GM19372 (cell line): Measurements from ENCODE around the gene CRYGC.

Experiments
- ATAC-seq: cut with Tn5 transposase; IDR thresholded peaks from one replicate; pipeline ENCODE4 v1.9.1; 2021; ENCODE audit warnings: mild to moderate bottlenecking, low read depth, moderate library complexity; ENCODE audit not compliant: unreplicated experiment

CRYGC gene

DNA sequence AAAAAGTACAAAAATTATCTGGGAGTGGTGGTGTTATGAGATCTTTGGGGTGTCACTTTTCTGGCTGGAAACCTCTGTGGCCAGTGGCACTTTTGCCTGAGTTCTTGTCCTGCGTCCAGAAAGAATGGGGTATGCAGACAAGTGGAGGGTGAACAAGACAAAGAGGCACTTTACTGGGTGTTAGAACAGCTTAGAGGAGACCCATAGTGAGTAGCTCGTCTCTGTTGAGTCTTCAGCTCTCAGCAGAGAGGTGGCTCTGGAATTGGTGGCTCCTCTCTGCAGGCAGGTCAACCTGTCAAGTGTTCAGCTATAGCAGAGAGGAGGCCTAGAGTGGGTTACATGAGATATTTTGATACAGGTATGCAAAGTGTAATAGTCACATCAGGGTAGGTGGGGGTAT lies 31.4 kb downstream of the CRYGC start:
- no peak for ATAC-seq

DNA sequence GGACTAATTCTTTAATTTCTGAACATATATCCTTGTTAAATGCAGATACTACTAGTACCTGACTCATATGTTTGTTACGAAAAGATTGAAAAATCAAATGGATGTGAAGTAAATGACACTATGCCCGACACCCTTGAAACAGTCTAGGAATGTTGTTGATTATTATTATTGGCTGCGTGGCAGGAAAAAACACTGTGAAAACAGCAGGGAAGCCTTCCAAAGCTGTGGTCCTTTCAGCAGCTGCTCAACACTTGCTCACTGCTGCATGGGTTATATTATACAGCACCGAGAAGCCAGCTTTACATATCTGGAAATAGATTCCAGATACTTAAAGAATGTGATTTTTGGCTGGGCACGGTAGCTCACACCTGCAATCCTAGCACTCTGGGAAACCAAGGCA lies 31.8 kb downstream of the CRYGC start:
- no peak for ATAC-seq

DNA sequence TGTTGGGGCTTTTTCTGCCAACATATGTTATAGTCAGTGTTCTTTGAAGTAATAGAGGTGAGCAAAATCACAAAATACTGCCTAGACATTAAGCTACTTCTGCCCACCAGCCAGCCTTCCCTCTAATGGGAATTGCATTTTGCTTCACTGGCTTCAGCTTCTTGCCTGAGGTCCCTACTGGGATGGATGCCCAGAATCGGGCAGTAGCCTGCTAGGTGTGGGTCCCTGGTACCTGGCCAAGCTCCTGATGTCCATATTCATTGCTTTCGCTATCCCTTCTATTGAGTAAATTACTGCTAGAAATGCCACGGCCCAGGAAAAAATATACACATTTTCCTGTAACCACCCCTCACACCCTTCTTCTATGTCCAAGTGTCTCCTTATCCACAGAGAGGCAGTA lies 32.3 kb downstream of the CRYGC start:
- ATAC-seq, result no peak

DNA sequence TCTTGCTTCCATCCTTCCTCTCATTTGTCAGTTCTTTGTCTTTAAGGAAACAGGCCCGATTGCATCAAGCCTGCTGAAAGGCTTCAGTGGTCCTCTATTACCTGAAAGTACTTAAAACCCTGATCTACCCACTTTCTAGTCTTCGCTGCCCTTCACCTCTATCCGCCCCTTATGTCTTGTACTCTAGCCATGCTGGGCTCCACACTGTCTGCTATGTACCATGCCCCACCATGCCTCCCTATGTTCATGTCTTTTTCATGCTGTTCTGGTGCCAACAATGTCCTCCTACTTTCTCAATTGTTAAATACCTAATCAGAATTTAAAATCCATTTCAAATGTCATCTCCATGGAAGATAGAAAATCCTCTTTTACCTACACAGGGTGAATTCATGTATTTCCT lies 33.5 kb downstream of the CRYGC start:
- no peak for ATAC-seq

DNA sequence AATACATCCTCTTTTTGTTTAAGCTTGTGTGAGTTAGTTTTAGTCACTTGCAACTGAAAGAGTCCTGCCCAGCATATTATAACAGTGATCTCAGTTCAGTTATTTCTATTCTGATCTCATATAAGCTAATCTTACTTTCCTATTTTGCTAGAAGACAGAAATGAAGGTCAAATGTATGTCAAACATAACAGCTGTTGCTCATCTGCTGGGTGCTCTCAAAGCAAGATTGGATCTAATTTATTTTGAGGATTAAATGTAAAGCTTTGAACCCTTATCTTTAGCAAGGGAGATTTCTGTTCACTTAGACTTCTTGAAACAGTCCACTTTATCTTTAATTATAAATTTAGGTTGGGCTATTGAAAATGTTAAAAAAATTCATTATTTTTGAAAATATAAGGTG lies 36.5 kb downstream of the CRYGC start:
- ATAC-seq, result no peak

DNA sequence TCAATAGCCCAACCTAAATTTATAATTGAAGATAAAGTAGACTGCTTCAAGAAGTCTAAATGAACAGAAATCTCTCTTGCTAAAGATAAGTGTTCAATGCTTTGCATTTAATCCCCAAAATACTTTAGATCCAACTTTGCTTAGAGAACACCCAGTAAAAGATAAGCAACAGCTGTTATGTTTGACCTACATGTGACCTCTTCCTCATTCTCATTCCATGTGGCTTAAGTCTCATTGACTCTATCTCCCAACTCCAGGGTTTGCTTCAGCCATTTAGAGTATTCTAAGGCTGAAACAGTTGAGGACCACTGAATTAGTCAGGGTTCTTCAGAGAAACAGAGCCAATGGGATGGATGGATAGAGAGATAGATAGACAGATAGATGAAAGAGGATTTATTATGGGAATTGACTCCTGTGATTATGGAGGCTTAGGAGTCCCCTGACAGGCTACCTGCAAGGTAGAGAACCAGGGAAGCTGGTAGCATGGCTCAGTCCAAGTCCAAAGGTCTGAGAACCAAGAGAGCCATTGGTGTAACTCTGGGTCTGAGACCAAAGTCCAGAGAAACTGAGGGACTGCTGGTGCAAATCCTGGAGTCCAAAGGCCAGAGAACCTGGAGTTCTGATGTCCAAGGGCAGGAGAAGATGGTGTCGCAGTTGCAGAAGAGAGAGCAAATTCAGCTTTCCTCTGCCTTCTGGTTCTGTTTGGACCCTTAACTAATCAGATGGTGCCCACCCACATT lies 37.4 kb downstream of the CRYGC start:
- no peak for ATAC-seq

DNA sequence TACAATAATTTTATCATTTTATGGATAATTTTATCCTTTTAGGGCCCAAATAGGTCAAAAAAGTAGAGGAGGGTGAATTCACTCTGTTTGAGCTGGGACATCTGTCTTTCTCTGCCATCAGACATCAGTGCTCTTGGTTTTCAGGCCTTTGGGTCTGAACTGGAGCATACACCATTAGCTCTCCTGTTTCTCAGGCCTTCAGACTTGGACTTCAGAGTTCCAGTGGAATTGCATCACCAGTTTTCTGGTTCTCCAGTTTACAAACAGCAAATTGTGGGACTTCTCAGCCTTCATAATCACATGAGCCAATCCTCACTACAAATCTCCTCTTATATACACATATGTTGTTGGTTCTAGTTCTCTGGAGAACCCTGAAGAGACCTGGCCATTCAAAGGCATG lies 39.2 kb downstream of the CRYGC start:
- ATAC-seq, result no peak

DNA sequence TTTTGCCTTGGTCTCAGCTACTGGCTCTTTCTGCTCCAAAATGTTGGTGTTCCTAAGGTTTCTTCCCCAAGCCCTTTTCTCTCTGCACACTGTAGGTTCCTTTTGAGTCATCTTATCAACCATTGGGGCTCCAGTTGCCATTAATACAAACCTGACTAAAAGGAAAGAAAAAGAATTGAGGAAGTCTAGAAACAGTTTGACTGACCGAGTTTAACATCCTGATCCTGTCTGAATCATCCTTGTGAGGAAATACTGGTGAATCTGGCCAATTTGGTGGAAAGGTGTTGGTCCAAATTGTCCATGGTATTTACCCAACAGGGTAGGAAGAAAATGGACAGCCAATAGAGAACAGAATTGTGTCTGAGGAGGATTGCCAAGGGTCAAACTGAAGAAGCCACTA lies 43.6 kb downstream of the CRYGC start:
- ATAC-seq, result no peak

DNA sequence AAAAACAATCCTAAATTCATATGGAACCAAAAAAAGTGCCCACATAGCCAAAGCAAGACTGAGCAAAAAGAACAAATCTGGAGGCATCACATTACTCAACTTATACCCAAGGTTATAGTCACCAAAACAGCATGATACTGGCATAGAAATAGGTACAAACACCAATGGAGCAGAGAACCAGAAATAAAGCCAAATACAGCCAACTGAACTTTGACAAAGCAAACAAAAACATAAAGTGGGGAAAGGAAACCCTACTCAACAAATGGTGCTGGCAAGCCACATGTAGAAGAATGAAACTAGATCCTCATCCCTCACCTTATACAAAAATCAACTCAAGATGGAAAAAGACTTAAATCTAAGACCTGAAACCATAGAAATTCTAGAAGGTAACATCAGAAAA lies 45.8 kb downstream of the CRYGC start:
- no peak for ATAC-seq
